Natural killer cell (primary cell): Measurements from ENCODE around the gene SYNJ2. TPM values are rescaled to one million over a fixed set of nuclear protein-coding genes. Genes with fewer than 3 reads are reported as not detected.

Experiments
- ATAC-seq, 3 donors: fragments of 150-1000 bp in 2 of 3; fragments of 200-7000 bp in 1 of 3; cut with Tn5 transposase; 1 replicate in 1 of 3; 2 replicates in 2 of 3; pipeline ENCODE4 v1.10.0; 2021; ENCODE audit warnings: mild to moderate bottlenecking in 2 of 3, moderate library complexity in 2 of 3
- DNase-seq, 2 donors: peaks; one replicate each; pipeline versions ENCODE4 v3.0.0 to v3.0.0-alpha.2; 2013 to 2021; ENCODE audit warnings: mixed read lengths in 1 of 2
- H3K27ac ChIP-seq: one replicate; pipeline ENCODE4 v1.5.1; 2013; ENCODE audit warnings: mild to moderate bottlenecking, low read length
- H3K27me3 ChIP-seq: one replicate; pipeline ENCODE4 v1.6.1; 2013; ENCODE audit warnings: low read length; ENCODE audit not compliant: control insufficient read depth, insufficient read depth
- H3K36me3 ChIP-seq: one replicate; pipeline ENCODE4 v1.6.1; 2013; ENCODE audit warnings: low read length; ENCODE audit not compliant: control insufficient read depth, insufficient read depth
- H3K4me1 ChIP-seq: one replicate; pipeline ENCODE4 v1.6.1; 2013; ENCODE audit warnings: low read length; ENCODE audit not compliant: control insufficient read depth, insufficient read depth
- H3K4me3 ChIP-seq: one replicate; pipeline ENCODE4 v1.5.1; 2013; ENCODE audit warnings: low read length
- H3K9me3 ChIP-seq: one replicate; pipeline ENCODE4 v1.6.1; 2013; ENCODE audit warnings: low read length; ENCODE audit not compliant: control insufficient read depth, insufficient read depth
- H3K27ac Mint-ChIP-seq, 2 donors: one replicate each; pipeline ENCODE4 v1.8.0; 2022; ENCODE audit warnings: mild to moderate bottlenecking in 2 of 2, mixed read lengths in 2 of 2, moderate library complexity in 1 of 2
- H3K27me3 Mint-ChIP-seq, 2 donors: one replicate each; pipeline ENCODE4 v1.8.0; 2022; ENCODE audit warnings: low read depth in 2 of 2, mixed read lengths in 2 of 2
- H3K36me3 Mint-ChIP-seq: one replicate; pipeline ENCODE4 v1.8.0; 2022; ENCODE audit warnings: mixed read lengths
- H3K4me1 Mint-ChIP-seq, 2 donors: one replicate each; pipeline ENCODE4 v1.8.0; 2022; ENCODE audit warnings: mixed read lengths in 2 of 2
- H3K4me3 Mint-ChIP-seq: one replicate; pipeline ENCODE4 v1.8.0; 2022; ENCODE audit warnings: mild to moderate bottlenecking, moderate library complexity, mixed read lengths
- H3K9me3 Mint-ChIP-seq, 2 donors: one replicate each; pipeline ENCODE4 v1.8.0; 2022; ENCODE audit warnings: mixed read lengths in 2 of 2
- CTCF ChIP-seq: fragments of 200-600 bp; IDR thresholded peaks from one replicate; pipeline ENCODE4 v1.8.0; 2022; ENCODE audit warnings: antibody characterized with exemption
- WGBS: methylation state at CpG from one replicate; pipeline ENCODE4 v1.1.7; 2013; ENCODE audit warnings: missing lambda C conversion rate; ENCODE audit not compliant: insufficient coverage; 5-methylcytosine and 5-hydroxymethylcytosine counted together
- intact Hi-C: fragments of 100-400 bp; cut with micrococcal nuclease; formaldehyde crosslinking; loops from one replicate; pipeline ENCODE4 v1.14.2; 2022
- total RNA-seq, 4 donors: library from RNA; stranded (reverse); fragments of 120-200 nt in 1 of 4; gene quantifications; one replicate each; pipeline versions ENCODE4 v1.2.3 to v1.2.4, GENCODE V29; 2013 to 2022

SYNJ2 gene
- total RNA-seq, 3 donors from 2014 or later (not counting 1 experiment from before 2014, with no cell fraction given) = 24.4 to 47.0 (median 28.0) TPM

DNA sequence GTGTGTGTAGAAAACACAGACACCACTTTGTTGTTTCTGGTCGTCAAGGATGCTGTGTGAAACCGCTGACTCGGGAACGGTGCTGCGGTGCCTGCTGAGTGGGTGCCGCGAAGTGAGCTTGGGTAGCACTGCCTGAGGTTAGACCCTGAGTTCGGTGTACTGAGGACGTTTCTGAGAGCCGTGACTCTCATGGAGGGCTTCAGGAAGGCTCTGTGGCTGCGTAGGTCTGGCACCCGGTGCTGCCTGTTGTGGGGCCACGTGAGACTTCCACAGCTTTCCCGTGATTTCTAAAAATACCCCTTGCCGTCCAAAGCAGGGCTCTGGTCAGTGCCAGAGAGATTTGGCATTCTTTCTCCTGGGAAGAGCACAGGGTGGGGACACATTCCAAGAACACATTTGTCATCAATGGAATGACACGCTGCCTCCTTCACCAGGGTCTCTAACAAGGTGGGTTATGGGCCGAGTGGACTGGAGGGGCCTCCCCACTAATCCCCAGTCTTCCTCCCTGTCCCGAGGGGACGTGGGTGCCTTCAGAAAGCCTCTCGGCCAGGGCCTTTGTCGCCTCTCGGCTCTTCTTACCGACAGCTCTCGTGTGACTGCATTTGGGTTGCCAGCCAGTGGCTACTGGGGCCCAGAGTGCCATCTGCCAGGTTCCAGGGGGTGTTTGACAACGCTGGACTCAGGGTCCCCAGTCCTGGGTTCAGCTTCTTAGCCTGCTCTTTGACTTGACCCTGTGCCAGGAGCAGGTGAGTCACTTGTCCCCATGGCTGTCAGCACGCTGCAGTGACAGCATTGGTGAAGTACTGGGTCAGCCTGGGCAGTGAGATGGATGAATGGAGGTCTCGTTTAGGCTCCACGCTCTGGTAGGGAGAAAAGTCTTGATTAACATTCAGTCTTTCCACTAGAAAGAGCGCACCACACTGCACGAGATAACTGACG, 62.2 kb downstream of the SYNJ2 start:
- Histone ChIP-seq H3K9me3 (no peaks in the 10 kb centered on the region), H3K36me3 (peaks cover 7% of the 10 kb centered on the region), H3K27ac (no peak overlapping the region), H3K27me3 (no peaks in the 10 kb centered on the region), H3K4me1 (peaks cover 12% of the 10 kb centered on the region), H3K4me3 (no peak overlapping the region)
- no peaks in the 10 kb centered on the region for H3K9me3 Mint-ChIP-seq
- 94% methylated on average over 31 of the region's 31 CpGs for WGBS
- H3K4me1 Mint-ChIP-seq = peaks cover 22 to 55% of the 10 kb centered on the region in 2 donors
- no peak for DNase-seq
- no peak for ATAC-seq
- no peaks in the 10 kb centered on the region for H3K36me3 Mint-ChIP-seq
- H3K27me3 Mint-ChIP-seq = no peaks in the 10 kb centered on the region
- TF ChIP-seq CTCF = no peak
- intact Hi-C loops = no loop called here
- H3K4me3 Mint-ChIP-seq = no peak overlapping the region
- no peak overlapping the region for H3K27ac Mint-ChIP-seq

GRCh38 chr6:158044525-158044888, 62.8 kb downstream of the SYNJ2 start:
- DNase-seq = no peak
- intact Hi-C loops = no loop called here
- Histone ChIP-seq H3K9me3 (no peaks in the 10 kb centered on the region), H3K27ac (no peak overlapping the region), H3K36me3 (peaks cover 7% of the 10 kb centered on the region), H3K27me3 (no peaks in the 10 kb centered on the region), H3K4me3 (no peak overlapping the region), H3K4me1 (peaks cover 12% of the 10 kb centered on the region)
- H3K36me3 Mint-ChIP-seq = no peaks in the 10 kb centered on the region
- no peak for ATAC-seq
- no peak overlapping the region for H3K4me3 Mint-ChIP-seq
- H3K4me1 Mint-ChIP-seq = peaks cover 22 to 57% of the 10 kb centered on the region in 2 donors
- 91% methylated on average over 6 of the region's 6 CpGs for WGBS
- H3K27ac Mint-ChIP-seq = peak overlapping the region in 1 of 2 donors; percentile 22
- no peaks in the 10 kb centered on the region for H3K27me3 Mint-ChIP-seq
- TF ChIP-seq CTCF = no peak
- H3K9me3 Mint-ChIP-seq = no peaks in the 10 kb centered on the region

DNA sequence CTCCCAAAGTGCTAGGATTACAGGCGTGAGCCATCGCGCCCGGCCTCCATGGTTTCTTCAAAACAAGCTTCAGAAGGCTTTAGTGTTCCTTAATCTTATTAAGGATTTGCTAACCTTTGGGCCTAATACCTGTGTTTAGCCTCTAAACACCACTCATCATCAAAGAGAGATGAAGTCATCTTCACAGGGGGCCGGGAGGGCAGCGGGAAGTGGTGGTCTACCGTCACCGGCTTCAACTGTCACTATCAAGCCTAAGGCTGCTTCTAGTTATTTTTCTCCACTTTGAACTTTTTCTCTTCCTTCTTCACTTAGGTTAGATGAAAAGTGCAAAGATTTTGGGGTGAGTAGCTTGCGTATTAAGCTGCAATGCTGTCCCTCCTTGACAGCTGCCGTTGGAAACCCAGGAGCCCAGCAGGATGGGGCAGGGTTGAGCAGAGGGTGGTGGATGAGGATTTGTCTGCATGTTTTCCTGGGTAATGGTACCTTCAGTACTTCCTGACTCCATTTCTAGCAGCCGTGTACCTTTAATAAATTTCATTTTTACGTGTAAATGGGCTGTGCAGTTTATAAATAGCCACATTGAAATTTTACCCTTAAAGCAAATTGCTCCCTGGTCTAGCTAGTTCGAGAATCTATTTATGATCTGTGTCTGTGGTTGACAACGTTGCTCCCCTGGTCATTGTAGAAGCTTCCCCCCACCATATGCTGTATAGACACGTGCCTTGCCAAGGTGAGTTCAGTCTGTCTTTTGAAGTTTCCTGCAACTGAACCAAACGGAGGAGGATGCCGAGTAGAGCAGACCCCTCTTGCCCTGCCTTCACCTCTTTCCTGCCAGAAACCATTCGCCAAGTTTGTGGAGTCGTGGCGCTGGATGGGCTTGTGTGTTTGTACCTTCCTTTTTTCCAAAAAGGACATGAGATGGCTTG, 64.8 kb downstream of the SYNJ2 start:
- 62% methylated on average over 17 of the region's 20 CpGs for WGBS
- no peaks in the 10 kb centered on the region for H3K27me3 Mint-ChIP-seq
- no peaks in the 10 kb centered on the region for H3K9me3 Mint-ChIP-seq
- peak overlapping the region; percentile 57 for H3K4me3 Mint-ChIP-seq
- peaks cover 12% of the 10 kb centered on the region for H3K4me1 ChIP-seq
- intact Hi-C loops = no loop called here
- H3K27me3 ChIP-seq = no peaks in the 10 kb centered on the region
- peak overlapping the region; percentile 67 to 79 for H3K27ac Mint-ChIP-seq
- DNase-seq = peak in 1 of 2 donors; percentile 35
- H3K4me1 Mint-ChIP-seq = peaks cover 22 to 38% of the 10 kb centered on the region in 2 donors
- no peak for TF ChIP-seq CTCF
- H3K36me3 Mint-ChIP-seq = no peaks in the 10 kb centered on the region
- H3K36me3 ChIP-seq = peaks cover 7% of the 10 kb centered on the region
- no peak overlapping the region for H3K4me3 ChIP-seq
- no peaks in the 10 kb centered on the region for H3K9me3 ChIP-seq
- no peak overlapping the region for H3K27ac ChIP-seq
- peak in 2 of 3 donors; percentile 41 to 48 for ATAC-seq
